GM06990 (cell line): ENCODE results near the gene SH3GL1.

ENCODE experiments used
- DNase-seq: peaks from one replicate; pipeline ENCODE4 v3.0.0-alpha.2; 2011; ENCODE audit not compliant: insufficient read length; ENCODE audit errors: extremely low read depth
- H3K27me3 ChIP-seq: replicated peaks from 2 replicates; pipeline ENCODE4 v1.6.0; 2011; ENCODE audit warnings: low read length; ENCODE audit not compliant: control insufficient read depth, insufficient read depth
- H3K36me3 ChIP-seq: 2 replicates; pipeline ENCODE4 v1.5.1; 2011; ENCODE audit warnings: low read length; ENCODE audit not compliant: control insufficient read depth, insufficient read depth
- H3K4me3 ChIP-seq: replicated peaks from 2 replicates; pipeline ENCODE4 v1.5.1; 2011; ENCODE audit warnings: low read depth, mild to moderate bottlenecking, control low read depth, low read length
- CTCF ChIP-seq: IDR thresholded peaks from 2 replicates; pipeline ENCODE4 v1.5.1; 2011; ENCODE audit warnings: low read length, control low read depth, mild to moderate bottlenecking, inconsistent platforms; ENCODE audit not compliant: insufficient read depth, poor library complexity, severe bottlenecking

Gene SH3GL1

GRCh38 chr19:4322942-4323665, 77.2 kb downstream of the SH3GL1 start:
- no peaks in the 10 kb centered on the region for H3K36me3 ChIP-seq
- H3K27me3 ChIP-seq: no peaks in the 10 kb centered on the region
- H3K4me3 ChIP-seq: no peak overlapping the region
- no peak for DNase-seq
- no peak for TF ChIP-seq CTCF

DNA sequence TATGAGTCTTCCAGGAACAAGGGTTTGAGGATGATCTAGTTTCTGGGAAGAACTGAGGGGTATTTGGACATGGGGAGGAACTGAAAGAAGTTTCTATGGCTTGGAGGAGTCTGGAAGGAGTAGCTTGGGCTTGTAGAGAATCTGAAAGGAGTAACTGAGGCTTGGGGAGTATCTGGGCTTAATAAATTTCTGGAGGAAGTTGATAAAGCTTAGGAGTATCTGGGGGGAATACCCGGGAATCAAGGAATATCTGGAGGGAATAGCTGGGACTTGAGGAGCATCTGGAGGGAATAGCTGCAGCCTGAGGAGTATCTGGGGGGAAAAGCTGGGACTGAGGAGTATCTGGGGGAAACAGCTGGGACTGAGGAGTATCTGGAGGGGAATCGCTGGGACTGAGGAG, 79.9 kb downstream of the SH3GL1 start:
- Histone ChIP-seq H3K4me3 (no peak overlapping the region), H3K36me3 (no peaks in the 10 kb centered on the region), H3K27me3 (no peaks in the 10 kb centered on the region)
- no peak for DNase-seq
- TF ChIP-seq CTCF: no peak

GRCh38 chr19:4319067-4319718, 81.2 kb downstream of the SH3GL1 start:
- H3K27me3 ChIP-seq: no peaks in the 10 kb centered on the region
- H3K4me3 ChIP-seq: no peak overlapping the region
- DNase-seq: no peak
- no peak for TF ChIP-seq CTCF
- no peaks in the 10 kb centered on the region for H3K36me3 ChIP-seq

DNA sequence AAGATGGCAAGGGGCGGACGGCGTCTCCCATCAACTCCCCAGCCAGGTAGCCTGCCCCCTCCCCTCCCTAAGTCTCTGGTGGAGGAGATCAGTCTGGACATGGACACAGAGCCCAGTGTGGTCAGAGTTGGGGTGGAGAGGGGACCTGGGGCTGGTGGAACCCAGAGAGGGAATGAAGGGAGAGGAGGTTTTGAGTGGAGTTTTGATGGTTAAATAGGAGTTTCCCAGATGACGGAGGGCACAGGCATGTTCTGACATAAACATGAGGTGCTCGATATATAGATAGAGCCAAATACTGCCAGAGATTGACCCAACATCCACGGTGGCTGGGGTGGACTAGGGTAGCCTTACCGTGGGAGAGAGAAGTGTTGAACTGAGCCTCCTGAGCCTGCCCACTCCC, 81.9 kb downstream of the SH3GL1 start:
- no peak for DNase-seq
- H3K4me3 ChIP-seq: no peak overlapping the region
- no peaks in the 10 kb centered on the region for H3K36me3 ChIP-seq
- H3K27me3 ChIP-seq: no peaks in the 10 kb centered on the region
- TF ChIP-seq CTCF: no peak

- TF ChIP-seq CTCF: no peak
- H3K27me3 ChIP-seq: no peaks in the 10 kb centered on the region
- no peak for DNase-seq
- H3K36me3 ChIP-seq: no peaks in the 10 kb centered on the region
- no peak overlapping the region for H3K4me3 ChIP-seq
These were observed 83.4 kb downstream of the SH3GL1 start for GRCh38 chr19:4316956-4317355.
